ENCODE results near the gene FAM204A. TPM values are rescaled to one million over a fixed set of nuclear protein-coding genes. Genes with fewer than 3 reads are reported as not detected.

The FAM204A gene
- total RNA-seq, 1 experiment from 2014 or later = 27.3 TPM

GRCh38 chr10:118362103-118362502 lies 20.0 kb upstream of the FAM204A start:
- ChIA-PET CTCF (no interaction called here), POLR2A (ENCODE audit: unreplicated experiment) (no interaction called here)
- Histone ChIP-seq H3K9me3 (ENCODE audit: low read length) (no peaks in the 10 kb centered on the region), H3K79me2 (ENCODE audit: low read length) (no peaks in the 10 kb centered on the region), H3F3A (ENCODE audit: low read length, unreplicated experiment) (no peaks in the 10 kb centered on the region), H3K27ac (ENCODE audit: low read length) (no peak overlapping the region), H4K20me1 (ENCODE audit: low read length) (no peaks in the 10 kb centered on the region), H3K9me2 (replicated peaks; ENCODE audit: low read length) (no peaks in the 10 kb centered on the region), H3K4me2 (ENCODE audit: low read length) (no peak overlapping the region), H2AFZ (ENCODE audit: low read length) (no peak overlapping the region), H3K4me1 (ENCODE audit: insufficient read depth, low read length) (no peaks in the 10 kb centered on the region), H3K36me3 (ENCODE audit: low read depth, low read length) (no peaks in the 10 kb centered on the region), H3K27me3 (ENCODE audit: low read length) (peaks cover 5% of the 10 kb centered on the region; the same call in 1 of the 2 replicates), H3K9ac (ENCODE audit: low read length) (no peak overlapping the region), H3K4me3 (ENCODE audit: low read length) (no peak overlapping the region)
- intact Hi-C loops (cut with micrococcal nuclease) = no loop called here
- TF ChIP-seq CTCF (conservative IDR thresholded peaks at IDR 0.05; ENCODE audit: low read depth, low read length) (no peak), EZH2phosphoT487 (IDR thresholded peaks at IDR 0.05; ENCODE audit: borderline replicate concordance, low read length) (no peak), EZH2 (IDR thresholded peaks at IDR 0.05; ENCODE audit: low read length, unreplicated experiment) (no peak)
- DNase-seq = no peak
- BruUV-seq (replicated peaks) = no TSS peak
- no peak for ATAC-seq

- intact Hi-C loops (cut with micrococcal nuclease) = no loop called here
- ATAC-seq = no peak
- Histone ChIP-seq H3K9me3 (ENCODE audit: low read length) (no peaks in the 10 kb centered on the region), H3K36me3 (ENCODE audit: low read depth, low read length) (no peaks in the 10 kb centered on the region), H4K20me1 (ENCODE audit: low read length) (no peaks in the 10 kb centered on the region), H3K4me1 (ENCODE audit: insufficient read depth, low read length) (no peaks in the 10 kb centered on the region), H3K79me2 (ENCODE audit: low read length) (no peaks in the 10 kb centered on the region), H3K9ac (ENCODE audit: low read length) (no peak overlapping the region), H3K27ac (ENCODE audit: low read length) (no peak overlapping the region), H3K27me3 (ENCODE audit: low read length) (peaks cover 24% of the 10 kb centered on the region), H3K4me3 (ENCODE audit: low read length) (no peak overlapping the region), H2AFZ (ENCODE audit: low read length) (no peak overlapping the region), H3K4me2 (ENCODE audit: low read length) (no peak overlapping the region), H3K9me2 (replicated peaks; ENCODE audit: low read length) (no peaks in the 10 kb centered on the region), H3F3A (ENCODE audit: low read length, unreplicated experiment) (no peaks in the 10 kb centered on the region)
- TF ChIP-seq EZH2phosphoT487 (IDR thresholded peaks at IDR 0.05; ENCODE audit: borderline replicate concordance, low read length) = no peak
- no peak for TF ChIP-seq EZH2 (IDR thresholded peaks at IDR 0.05; ENCODE audit: low read length, unreplicated experiment)
- no peak for TF ChIP-seq CTCF (conservative IDR thresholded peaks at IDR 0.05; ENCODE audit: low read depth, low read length)
- DNase-seq = no peak
- CTCF ChIA-PET = no interaction called here
- POLR2A ChIA-PET (ENCODE audit: unreplicated experiment) = no interaction called here
- no TSS peak for BruUV-seq (replicated peaks)
Measured at GRCh38 chr10:118358327-118358726, 16.2 kb upstream of the FAM204A start.

GRCh38 chr10:118357841-118358240 lies 15.7 kb upstream of the FAM204A start:
- H3K36me3 ChIP-seq (ENCODE audit: low read depth, low read length) = no peaks in the 10 kb centered on the region
- CTCF ChIA-PET = no interaction called here
- DNase-seq (no peak), ATAC-seq (no peak)
- POLR2A ChIA-PET (ENCODE audit: unreplicated experiment) = no interaction called here
- no peaks in the 10 kb centered on the region for H3K9me3 ChIP-seq (ENCODE audit: low read length)
- no peaks in the 10 kb centered on the region for H3K9me2 ChIP-seq (replicated peaks; ENCODE audit: low read length)
- H3K9ac ChIP-seq (ENCODE audit: low read length) = no peak overlapping the region
- H3K4me1 ChIP-seq (ENCODE audit: insufficient read depth, low read length) = no peaks in the 10 kb centered on the region
- H2AFZ ChIP-seq (ENCODE audit: low read length) = no peak overlapping the region
- no peaks in the 10 kb centered on the region for H3K79me2 ChIP-seq (ENCODE audit: low read length)
- no peaks in the 10 kb centered on the region for H4K20me1 ChIP-seq (ENCODE audit: low read length)
- intact Hi-C loops (cut with micrococcal nuclease) = no loop called here
- H3K4me2 ChIP-seq (ENCODE audit: low read length) = no peak overlapping the region
- H3F3A ChIP-seq (ENCODE audit: low read length, unreplicated experiment) = no peaks in the 10 kb centered on the region
- no TSS peak for BruUV-seq (replicated peaks)
- H3K27ac ChIP-seq (ENCODE audit: low read length) = no peak overlapping the region
- peaks cover 24% of the 10 kb centered on the region for H3K27me3 ChIP-seq (ENCODE audit: low read length)
- TF ChIP-seq EZH2phosphoT487 (IDR thresholded peaks at IDR 0.05; ENCODE audit: borderline replicate concordance, low read length) = no peak
- TF ChIP-seq CTCF (conservative IDR thresholded peaks at IDR 0.05; ENCODE audit: low read depth, low read length) = no peak
- no peak for TF ChIP-seq EZH2 (IDR thresholded peaks at IDR 0.05; ENCODE audit: low read length, unreplicated experiment)
- H3K4me3 ChIP-seq (ENCODE audit: low read length) = no peak overlapping the region
